ENCODE data around the gene ARMH2.
"Not testable (repeated sequence)": the region's sequence is repeated elsewhere in the genome, so short reads cannot be mapped to it uniquely, and the experiment has no call there.

Gene ARMH2

DNA sequence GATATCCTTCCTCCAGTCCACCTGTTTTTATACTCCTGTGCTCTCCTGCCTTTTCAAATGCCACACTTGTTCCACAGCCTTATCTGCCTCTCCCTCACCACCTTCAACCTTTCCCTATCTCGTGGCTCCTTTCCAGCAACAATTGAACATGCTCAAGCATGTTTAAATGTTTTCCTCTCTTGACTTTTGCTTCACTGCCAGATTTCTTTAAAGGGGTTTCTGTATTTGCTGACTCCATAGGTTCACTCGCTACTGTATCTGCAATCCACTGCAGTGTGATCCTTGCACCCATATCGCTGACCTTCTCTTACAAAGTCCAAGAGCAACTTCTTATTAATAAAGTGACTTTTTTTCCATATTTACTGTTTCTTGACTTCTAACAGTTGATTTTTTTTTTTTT lies 35.1 kb downstream of the ARMH2 start:
- Histone ChIP-seq H3K36me3 (ENCODE audit: control insufficient read depth in 2 of 2, insufficient read depth in 2 of 2, low read length in 2 of 2) (no peaks in the 10 kb centered on the region), H3K27me3 (ENCODE audit: control insufficient read depth in 1 of 2, insufficient read depth in 2 of 2, low read length in 2 of 2) (no peaks in the 10 kb centered on the region), H3K4me1 (ENCODE audit: control insufficient read depth, insufficient read depth, low read length) (no peaks in the 10 kb centered on the region), H3K9me3 (ENCODE audit: control insufficient read depth in 2 of 2, low read length in 2 of 2) (no peaks in the 10 kb centered on the region), H3K9ac (ENCODE audit: low read length in 2 of 2) (no peak overlapping the region), H3K4me3 (ENCODE audit: low read length in 2 of 2) (no peak overlapping the region), H3K27ac (ENCODE audit: low read length) (no peak overlapping the region)

DNA sequence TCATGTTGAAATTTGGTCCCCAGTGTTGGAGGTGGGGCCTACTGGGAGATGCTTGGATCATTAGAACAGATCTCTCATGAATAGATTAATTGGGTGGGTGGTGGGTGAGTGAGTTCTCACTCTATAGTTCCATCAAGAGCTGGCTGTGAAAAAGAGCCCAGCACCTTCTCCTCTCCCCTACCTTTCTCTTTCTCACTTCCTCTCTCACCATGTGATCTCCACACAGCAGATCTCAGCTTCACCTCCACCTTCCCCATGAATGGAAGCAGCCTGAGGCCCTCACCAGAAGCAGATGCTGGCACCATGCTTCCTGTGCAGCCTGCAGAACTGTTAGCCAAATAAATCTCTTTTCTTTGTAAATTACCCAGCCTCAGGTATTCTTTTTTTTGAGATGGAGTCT lies 36.9 kb downstream of the ARMH2 start:
- H3K4me3 ChIP-seq (ENCODE audit: low read length in 2 of 2) = no peak overlapping the region
- no peak overlapping the region for H3K27ac ChIP-seq (ENCODE audit: low read length)
- no peaks in the 10 kb centered on the region for H3K36me3 ChIP-seq (ENCODE audit: control insufficient read depth in 2 of 2, insufficient read depth in 2 of 2, low read length in 2 of 2)
- H3K4me1 ChIP-seq (ENCODE audit: control insufficient read depth, insufficient read depth, low read length) = no peaks in the 10 kb centered on the region
- no peaks in the 10 kb centered on the region for H3K27me3 ChIP-seq (ENCODE audit: control insufficient read depth in 1 of 2, insufficient read depth in 2 of 2, low read length in 2 of 2)
- no peak overlapping the region for H3K9ac ChIP-seq (ENCODE audit: low read length in 2 of 2)
- H3K9me3 ChIP-seq (ENCODE audit: control insufficient read depth in 2 of 2, low read length in 2 of 2) = no peaks in the 10 kb centered on the region

DNA sequence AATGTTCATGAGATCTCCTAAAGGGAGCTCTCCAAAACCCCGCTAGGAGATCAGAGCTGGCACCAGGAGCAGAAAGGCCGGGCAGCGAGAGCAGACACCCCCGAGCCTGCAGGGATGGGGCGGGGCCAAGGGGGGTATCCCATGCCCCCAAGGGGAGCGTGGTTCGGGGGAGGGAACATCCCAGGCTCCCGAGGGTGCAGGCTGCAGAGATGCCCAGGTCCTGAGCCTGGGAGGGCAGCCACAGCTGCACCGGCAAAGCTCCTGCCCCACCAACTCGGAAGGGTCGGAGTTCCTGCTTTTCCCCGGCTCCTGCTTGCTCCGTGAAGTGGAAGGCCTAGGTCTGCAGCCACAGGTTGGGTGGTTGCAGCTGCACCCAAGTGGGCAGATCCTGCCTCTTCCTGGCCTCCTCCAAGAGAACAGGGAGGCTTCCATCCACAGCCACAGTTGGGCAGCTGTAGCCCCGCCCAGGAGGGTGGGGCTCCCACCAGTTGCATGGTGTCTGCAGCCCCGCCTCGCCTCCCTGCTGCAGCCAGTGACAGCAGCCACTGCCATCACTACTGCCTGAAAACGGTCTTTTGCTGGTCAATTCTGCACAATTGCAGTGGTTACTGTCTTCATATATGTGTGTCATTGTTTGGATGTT lies 37.4 kb downstream of the ARMH2 start:
- Histone ChIP-seq H3K4me3 (ENCODE audit: low read length in 2 of 2) (no peak overlapping the region), H3K27ac (ENCODE audit: low read length) (no peak overlapping the region), H3K27me3 (ENCODE audit: control insufficient read depth in 1 of 2, insufficient read depth in 2 of 2, low read length in 2 of 2) (no peaks in the 10 kb centered on the region), H3K9ac (ENCODE audit: low read length in 2 of 2) (no peak overlapping the region), H3K36me3 (ENCODE audit: control insufficient read depth in 2 of 2, insufficient read depth in 2 of 2, low read length in 2 of 2) (no peaks in the 10 kb centered on the region), H3K4me1 (ENCODE audit: control insufficient read depth, insufficient read depth, low read length) (no peaks in the 10 kb centered on the region), H3K9me3 (ENCODE audit: control insufficient read depth in 2 of 2, low read length in 2 of 2) (no peaks in the 10 kb centered on the region)

GRCh38 chr6:24760210-24760609 lies 38.5 kb downstream of the ARMH2 start:
- no peak overlapping the region for H3K27ac ChIP-seq (ENCODE audit: low read length)
- H3K9ac ChIP-seq (ENCODE audit: low read length in 2 of 2) = no peak overlapping the region
- no peaks in the 10 kb centered on the region for H3K4me1 ChIP-seq (ENCODE audit: control insufficient read depth, insufficient read depth, low read length)
- H3K27me3 ChIP-seq (ENCODE audit: control insufficient read depth in 1 of 2, insufficient read depth in 2 of 2, low read length in 2 of 2) = no peaks in the 10 kb centered on the region
- no peaks in the 10 kb centered on the region for H3K36me3 ChIP-seq (ENCODE audit: control insufficient read depth in 2 of 2, insufficient read depth in 2 of 2, low read length in 2 of 2)
- H3K4me3 ChIP-seq (ENCODE audit: low read length in 2 of 2) = no peak overlapping the region
- H3K9me3 ChIP-seq (ENCODE audit: control insufficient read depth in 2 of 2, low read length in 2 of 2) = no peaks in the 10 kb centered on the region

- no peak overlapping the region for H3K9ac ChIP-seq (ENCODE audit: low read length in 2 of 2)
- H3K9me3 ChIP-seq (ENCODE audit: control insufficient read depth in 2 of 2, low read length in 2 of 2) = no peaks in the 10 kb centered on the region
- H3K27ac ChIP-seq (ENCODE audit: low read length) = no peak overlapping the region
- H3K36me3 ChIP-seq (ENCODE audit: control insufficient read depth in 2 of 2, insufficient read depth in 2 of 2, low read length in 2 of 2) = no peaks in the 10 kb centered on the region
- no peaks in the 10 kb centered on the region for H3K4me1 ChIP-seq (ENCODE audit: control insufficient read depth, insufficient read depth, low read length)
- H3K4me3 ChIP-seq (ENCODE audit: low read length in 2 of 2) = no peak overlapping the region
- no peaks in the 10 kb centered on the region for H3K27me3 ChIP-seq (ENCODE audit: control insufficient read depth in 1 of 2, insufficient read depth in 2 of 2, low read length in 2 of 2)
Observed at GRCh38 chr6:24759718-24760117, 39.0 kb downstream of the ARMH2 start.

- no peaks in the 10 kb centered on the region for H3K9me3 ChIP-seq (ENCODE audit: control insufficient read depth in 2 of 2, low read length in 2 of 2)
- no peaks in the 10 kb centered on the region for H3K4me1 ChIP-seq (ENCODE audit: control insufficient read depth, insufficient read depth, low read length)
- no peaks in the 10 kb centered on the region for H3K36me3 ChIP-seq (ENCODE audit: control insufficient read depth in 2 of 2, insufficient read depth in 2 of 2, low read length in 2 of 2)
- no peak overlapping the region for H3K4me3 ChIP-seq (ENCODE audit: low read length in 2 of 2)
- no peak overlapping the region for H3K27ac ChIP-seq (ENCODE audit: low read length)
- no peaks in the 10 kb centered on the region for H3K27me3 ChIP-seq (ENCODE audit: control insufficient read depth in 1 of 2, insufficient read depth in 2 of 2, low read length in 2 of 2)
- H3K9ac ChIP-seq (ENCODE audit: low read length in 2 of 2) = no peak overlapping the region
Observed at GRCh38 chr6:24757611-24758010, 41.1 kb downstream of the ARMH2 start.

DNA sequence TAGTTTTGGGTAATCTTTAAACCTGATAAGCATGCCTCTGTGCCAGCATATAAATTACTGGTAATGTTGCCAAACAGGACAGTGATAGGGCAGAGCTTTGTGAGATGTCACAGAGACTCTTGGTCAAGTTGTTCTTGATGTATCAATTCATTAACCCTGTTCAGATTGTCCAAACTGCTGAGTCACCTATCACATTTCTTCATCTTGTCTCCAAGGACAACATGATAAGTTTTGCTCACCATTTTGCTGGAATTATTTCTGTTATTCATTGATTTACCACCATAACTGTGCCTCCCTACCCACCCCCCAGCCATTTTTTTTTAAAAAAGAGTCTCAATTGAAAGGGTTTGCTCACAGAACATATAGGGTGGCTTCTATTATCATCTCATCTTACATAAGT lies 43.4 kb downstream of the ARMH2 start:
- no peaks in the 10 kb centered on the region for H3K36me3 ChIP-seq (ENCODE audit: control insufficient read depth in 2 of 2, insufficient read depth in 2 of 2, low read length in 2 of 2)
- H3K27ac ChIP-seq (ENCODE audit: low read length) = no peak overlapping the region
- H3K9ac ChIP-seq (ENCODE audit: low read length in 2 of 2) = no peak overlapping the region
- H3K4me1 ChIP-seq (ENCODE audit: control insufficient read depth, insufficient read depth, low read length) = no peaks in the 10 kb centered on the region
- no peak overlapping the region for H3K4me3 ChIP-seq (ENCODE audit: low read length in 2 of 2)
- H3K9me3 ChIP-seq (ENCODE audit: control insufficient read depth in 2 of 2, low read length in 2 of 2) = no peaks in the 10 kb centered on the region
- no peaks in the 10 kb centered on the region for H3K27me3 ChIP-seq (ENCODE audit: control insufficient read depth in 1 of 2, insufficient read depth in 2 of 2, low read length in 2 of 2)

DNA sequence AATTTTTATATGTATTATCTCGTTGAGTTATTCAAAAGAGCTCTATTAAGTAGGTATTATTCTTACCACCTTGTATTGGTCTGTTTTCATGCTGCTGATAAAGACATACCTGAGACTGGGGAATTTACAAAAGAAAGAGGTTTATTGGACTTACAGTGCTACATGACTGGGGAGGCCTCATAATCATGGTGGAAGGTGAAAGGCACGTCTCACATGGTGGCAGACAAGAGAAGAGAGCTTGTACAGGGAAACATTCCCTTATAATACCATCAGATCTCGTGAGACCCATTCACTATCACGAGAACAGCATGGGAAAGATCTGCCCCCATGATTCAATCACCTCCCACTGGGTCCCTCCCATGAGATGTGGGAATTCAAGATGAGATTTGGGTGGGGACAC lies 44.3 kb downstream of the ARMH2 start:
- not testable (repeated sequence) for H3K4me3 ChIP-seq (ENCODE audit: low read length in 2 of 2)

GRCh38 chr6:24753545-24753944 lies 45.2 kb downstream of the ARMH2 start:
- no peak overlapping the region for H3K4me3 ChIP-seq (ENCODE audit: low read length in 2 of 2)
- no peak overlapping the region for H3K27ac ChIP-seq (ENCODE audit: low read length)
- H3K4me1 ChIP-seq (ENCODE audit: control insufficient read depth, insufficient read depth, low read length) = no peaks in the 10 kb centered on the region
- H3K36me3 ChIP-seq (ENCODE audit: control insufficient read depth in 2 of 2, insufficient read depth in 2 of 2, low read length in 2 of 2) = no peaks in the 10 kb centered on the region
- no peak overlapping the region for H3K9ac ChIP-seq (ENCODE audit: low read length in 2 of 2)
- H3K9me3 ChIP-seq (ENCODE audit: control insufficient read depth in 2 of 2, low read length in 2 of 2) = no peaks in the 10 kb centered on the region
- no peaks in the 10 kb centered on the region for H3K27me3 ChIP-seq (ENCODE audit: control insufficient read depth in 1 of 2, insufficient read depth in 2 of 2, low read length in 2 of 2)

More for the DNA sequence above, 44.3 kb downstream of the ARMH2 start:
- H3K27ac ChIP-seq (ENCODE audit: low read length); H3K9me3 ChIP-seq (ENCODE audit: control insufficient read depth in 2 of 2, low read length in 2 of 2); H3K4me1 ChIP-seq (ENCODE audit: control insufficient read depth, insufficient read depth, low read length); H3K9ac ChIP-seq (ENCODE audit: low read length in 2 of 2); H3K36me3 ChIP-seq (ENCODE audit: control insufficient read depth in 2 of 2, insufficient read depth in 2 of 2, low read length in 2 of 2); H3K27me3 ChIP-seq (ENCODE audit: control insufficient read depth in 1 of 2, insufficient read depth in 2 of 2, low read length in 2 of 2): not testable (repeated sequence)

DNA sequence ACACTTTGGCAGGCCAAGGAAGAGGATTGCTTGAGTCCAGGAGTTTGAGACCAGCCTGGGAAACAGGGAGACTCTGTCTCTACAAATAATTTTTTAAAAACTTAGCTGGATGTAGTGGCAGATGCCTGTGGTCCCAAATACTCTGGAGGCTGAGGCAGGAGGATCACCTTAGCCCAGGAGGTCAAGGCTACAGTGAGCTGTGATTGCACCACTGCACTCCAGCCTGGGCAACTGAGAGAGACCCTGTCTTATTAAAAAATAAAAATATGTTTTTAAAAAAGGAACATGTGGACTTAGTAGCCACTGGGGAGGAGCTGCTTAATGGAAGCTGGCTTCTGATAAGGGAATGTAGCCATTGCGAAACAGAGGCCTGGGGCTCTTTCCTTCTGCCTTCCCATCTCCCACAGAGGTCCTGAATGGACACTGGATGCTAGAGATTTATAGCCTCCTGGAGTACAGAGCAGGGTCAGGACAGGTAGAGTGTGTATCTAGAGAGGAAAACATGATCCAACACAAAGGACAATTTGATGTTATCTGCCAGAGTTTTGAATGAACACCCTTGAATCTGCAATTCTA lies 45.7 kb downstream of the ARMH2 start:
- Histone ChIP-seq H3K27ac (ENCODE audit: low read length) (no peak overlapping the region), H3K36me3 (ENCODE audit: control insufficient read depth in 2 of 2, insufficient read depth in 2 of 2, low read length in 2 of 2) (no peaks in the 10 kb centered on the region), H3K4me1 (ENCODE audit: control insufficient read depth, insufficient read depth, low read length) (no peaks in the 10 kb centered on the region), H3K4me3 (ENCODE audit: low read length in 2 of 2) (no peak overlapping the region), H3K27me3 (ENCODE audit: control insufficient read depth in 1 of 2, insufficient read depth in 2 of 2, low read length in 2 of 2) (no peaks in the 10 kb centered on the region), H3K9ac (ENCODE audit: low read length in 2 of 2) (no peak overlapping the region), H3K9me3 (ENCODE audit: control insufficient read depth in 2 of 2, low read length in 2 of 2) (no peaks in the 10 kb centered on the region)

DNA sequence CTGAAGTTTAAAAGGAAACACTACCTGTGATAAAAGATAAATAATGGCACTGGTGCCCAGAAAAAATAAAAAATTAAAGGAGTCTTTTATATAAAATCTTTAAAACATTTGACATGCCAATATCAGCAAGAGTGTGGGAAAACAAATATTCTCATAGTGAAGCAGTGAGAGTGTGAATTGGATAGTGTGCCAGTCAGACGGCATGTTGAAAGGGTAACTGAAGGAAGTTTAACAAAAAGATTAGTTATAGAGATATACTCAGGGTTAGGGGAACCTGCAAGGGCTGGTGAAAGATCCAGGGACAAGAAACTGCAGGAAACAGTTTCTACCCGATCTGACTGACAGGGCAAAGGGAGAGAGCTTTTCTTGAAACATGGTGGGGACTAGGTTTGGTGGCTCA lies 46.2 kb downstream of the ARMH2 start:
- Histone ChIP-seq H3K27me3 (ENCODE audit: control insufficient read depth in 1 of 2, insufficient read depth in 2 of 2, low read length in 2 of 2) (no peaks in the 10 kb centered on the region), H3K27ac (ENCODE audit: low read length) (no peak overlapping the region), H3K4me1 (ENCODE audit: control insufficient read depth, insufficient read depth, low read length) (no peaks in the 10 kb centered on the region), H3K36me3 (ENCODE audit: control insufficient read depth in 2 of 2, insufficient read depth in 2 of 2, low read length in 2 of 2) (no peaks in the 10 kb centered on the region), H3K4me3 (ENCODE audit: low read length in 2 of 2) (no peak overlapping the region), H3K9me3 (ENCODE audit: control insufficient read depth in 2 of 2, low read length in 2 of 2) (no peaks in the 10 kb centered on the region), H3K9ac (ENCODE audit: low read length in 2 of 2) (no peak overlapping the region)

All from stomach smooth muscle (tissue), 2 donors.